HepG2 (cell line): ENCODE measurements around the gene PCGF3. TPM values are rescaled to one million over a fixed set of nuclear protein-coding genes. Genes with fewer than 3 reads are reported as not detected.

Experiments
- ATAC-seq: fragments of 200-7000 bp; cut with Tn5 transposase; 3 replicates; pipeline ENCODE4 v1.9.1; 2020; ENCODE audit warnings: mild to moderate bottlenecking, moderate library complexity
- BruUV-seq: library from RNA; stranded (reverse); fragments of 400-500 nt; replicated peaks from 2 replicates; lab custom pipeline; 2021; lab: Mats Ljungman, UMichigan
- CTCF ChIA-PET: fragments of 300-600 bp; formaldehyde crosslinking; extraction: SDS; loops from one replicate; lab custom pipeline; 2021; ENCODE audit warnings: low total read pairs, inconsistent platforms, low intra/inter-chr PET ratio; lab: Yijun Ruan, JAX
- POLR2A ChIA-PET: fragments of 350-600 bp; sonication (Branson Sonifier 250); formaldehyde crosslinking; loops from one replicate; lab custom pipeline; 2020; ENCODE audit warnings: antibody characterized with exemption, inconsistent platforms; lab: Yijun Ruan, JAX
- DNase-seq: peaks from one replicate; pipeline ENCODE4 v3.0.0-alpha.2; 2015; ENCODE audit warnings: low spot score
- FAIRE-seq: peaks from 3 replicates; lab custom pipeline; 2011; peaks lifted over from hg19 to GRCh38; lab: Jason Lieb, UNC
- H2AFZ ChIP-seq: one replicate; pipeline ENCODE4 v1.6.1; 2011; ENCODE audit warnings: low read length, inconsistent platforms
- H3K27ac ChIP-seq: fragments of 300-600 bp; 3 replicates; pipeline ENCODE4 v1.8.0; 2011; ENCODE audit warnings: mixed run types, mild to moderate bottlenecking, mixed read lengths, low read length, inconsistent platforms; ENCODE audit not compliant: insufficient read depth; ENCODE audit errors: extremely low read length
- H3K27me3 ChIP-seq, 2 experiments: fragments of 200-600 bp in 1 of 2; 2 replicates in 1 of 2; 3 replicates in 1 of 2; pipeline versions ENCODE4 v1.6.0 to v1.8.0; 2011; ENCODE audit warnings: low read length in 2 of 2, mild to moderate bottlenecking in 2 of 2, moderate library complexity in 2 of 2, inconsistent platforms in 1 of 2; ENCODE audit not compliant: insufficient read depth in 2 of 2, control insufficient read depth in 1 of 2
- H3K36me3 ChIP-seq, 2 experiments: fragments of 200-600 bp in 1 of 2; replicated peaks in 1 of 2; 2 replicates in 1 of 2; 3 replicates in 1 of 2; pipeline versions ENCODE4 v1.5.1 to v1.8.0; 2011; ENCODE audit warnings: low read length in 2 of 2, inconsistent platforms in 1 of 2; ENCODE audit not compliant: insufficient read depth in 2 of 2, control insufficient read depth in 1 of 2
- H3K4me1 ChIP-seq: 2 replicates; pipeline ENCODE4 v1.5.1; 2012; ENCODE audit warnings: low read length, inconsistent platforms; ENCODE audit not compliant: insufficient read depth
- H3K4me2 ChIP-seq: 2 replicates; pipeline ENCODE4 v1.6.0; 2011; ENCODE audit warnings: low read depth, low read length, inconsistent platforms
- H3K4me3 ChIP-seq, 3 experiments: fragments of 200-600 bp in 1 of 3; sonication (generic), shearing (Covaris generic) in 1 of 3; replicated peaks in 1 of 3; 2 replicates each; pipeline ENCODE4 v1.5.1; 2011 to 2016; ENCODE audit warnings: low read length in 3 of 3, inconsistent platforms in 2 of 3, low read depth in 2 of 3, mild to moderate bottlenecking in 2 of 3, control low read depth in 1 of 3, mixed read lengths in 1 of 3; ENCODE audit not compliant: insufficient read depth in 1 of 3
- H3K79me2 ChIP-seq: one replicate; pipeline ENCODE4 v1.6.1; 2011; ENCODE audit warnings: low read length, inconsistent platforms; ENCODE audit not compliant: insufficient read depth
- H3K9ac ChIP-seq: 2 replicates; pipeline ENCODE4 v1.6.0; 2011; ENCODE audit warnings: mild to moderate bottlenecking, low read depth, low read length, inconsistent platforms; ENCODE audit not compliant: insufficient read depth
- H3K9me3 ChIP-seq: 2 replicates; pipeline ENCODE4 v1.5.1; 2012; ENCODE audit warnings: mild to moderate bottlenecking, low read length
- H4K20me1 ChIP-seq: 2 replicates; pipeline ENCODE4 v1.6.0; 2011; ENCODE audit warnings: inconsistent platforms, mild to moderate bottlenecking, low read length, moderate library complexity; ENCODE audit not compliant: insufficient read depth
- HNRNPK ChIP-seq: fragments of 200-400 bp; formaldehyde crosslinking; IDR thresholded peaks from 2 replicates; pipeline ENCODE4 v1.6.1; 2018; ENCODE audit warnings: low read length, low read depth, moderate library complexity, mild to moderate bottlenecking; ENCODE audit not compliant: poor library complexity, severe bottlenecking
- KDM5B ChIP-seq: sonication (generic); formaldehyde crosslinking; IDR thresholded peaks from 2 replicates; pipeline ENCODE4 v1.4.0; 2020; ENCODE audit warnings: missing genetic modification reagents, mild to moderate bottlenecking, borderline replicate concordance
- MAFK ChIP-seq, 2 experiments: IDR thresholded peaks in 1 of 2; conservative IDR thresholded peaks in 1 of 2; 2 replicates each; pipeline ENCODE4 v1.6.1; 2011; ENCODE audit warnings: improper control_type of control experiment in 2 of 2, low read length in 2 of 2
- MTA3 ChIP-seq: sonication (generic); formaldehyde crosslinking; IDR thresholded peaks from 2 replicates; pipeline ENCODE4 v1.4.0; 2020; ENCODE audit warnings: missing genetic modification reagents
- MXI1 ChIP-seq: IDR thresholded peaks from 3 replicates; pipeline ENCODE4 v1.6.1; 2012; ENCODE audit warnings: low read depth, low read length, inconsistent platforms, borderline replicate concordance
- PRMT3 ChIP-seq: sonication (generic); formaldehyde crosslinking; IDR thresholded peaks from 2 replicates; pipeline ENCODE4 v1.8.1; 2022; ENCODE audit warnings: low read depth, mild to moderate bottlenecking, moderate library complexity, missing genetic modification reagents, borderline replicate concordance
- RNF2 ChIP-seq: fragments of 450-650 bp; conservative IDR thresholded peaks from 2 replicates; pipeline ENCODE4 v1.6.1; 2016; ENCODE audit warnings: low read depth
- SMAD1 ChIP-seq: sonication (generic); formaldehyde crosslinking; IDR thresholded peaks from 2 replicates; pipeline ENCODE4 v1.4.0; 2020; ENCODE audit warnings: missing genetic modification reagents, low read depth, mild to moderate bottlenecking, borderline replicate concordance
- XRCC5 ChIP-seq: fragments of 200-400 bp; formaldehyde crosslinking; optimal IDR thresholded peaks from 2 replicates; pipeline ENCODE3; 2017; ENCODE audit warnings: mild to moderate bottlenecking, low read length
- ZNF34 ChIP-seq: sonication (generic); formaldehyde crosslinking; IDR thresholded peaks from 2 replicates; pipeline ENCODE4 v1.4.0; 2020; ENCODE audit warnings: mild to moderate bottlenecking, missing genetic modification reagents, borderline replicate concordance
- ZNF343 ChIP-seq: sonication (generic); formaldehyde crosslinking; IDR thresholded peaks from 2 replicates; pipeline ENCODE4 v1.4.0; 2020; ENCODE audit warnings: mild to moderate bottlenecking, missing genetic modification reagents
- ZNF501 ChIP-seq: sonication (generic); formaldehyde crosslinking; IDR thresholded peaks from 2 replicates; pipeline ENCODE4 v1.5.1; 2020; ENCODE audit warnings: mild to moderate bottlenecking, moderate library complexity, missing genetic modification reagents
- WGBS: methylation state at CpG from one replicate; pipeline ENCODE4 v1.1.6; 2017; ENCODE audit warnings: low lambda C conversion rate; 5-methylcytosine and 5-hydroxymethylcytosine counted together
- in situ Hi-C: cut with HindIII; loops from 2 replicates; pipeline ENCODE4 v1.10.0; 2017; ENCODE audit warnings: low pct_unique_long_range_greater_than_20kb; ENCODE audit not compliant: extremely low pct_ligation_motif_present
- intact Hi-C: fragments of 100-400 bp; cut with micrococcal nuclease; formaldehyde crosslinking; loops from one replicate; pipeline ENCODE4 v1.10.0; 2022; ENCODE audit not compliant: unreplicated experiment
- polyA plus RNA-seq, 8 experiments: library from polyadenylated mRNA; depleted of rRNA in 3 of 8; stranded (reverse) in 7 of 8; unstranded in 1 of 8; fragments of >200 nt; fragmentation: Illumina TruSeq in 4 of 8; extraction: Trizol in 4 of 8; gene quantifications; 2 replicates each; pipeline versions ENCODE4 v1.2.1 to v1.2.3, GENCODE V29; 2011 to 2016; ENCODE audit warnings: low read depth in 4 of 8, missing spikeins in 1 of 8, mixed read lengths in 1 of 8; ENCODE audit not compliant: insufficient read depth in 1 of 8
- total RNA-seq, 5 experiments: library from RNA; depleted of rRNA; stranded (reverse); fragments of >200 nt; fragmentation: Illumina TruSeq; extraction: Trizol; gene quantifications; 2 replicates each; pipeline ENCODE4 v1.2.3, GENCODE V29; 2016; ENCODE audit warnings: low read depth in 1 of 5
- TF ChIP-seq, protein P1 (sequence below): sonication (generic); formaldehyde crosslinking; IDR thresholded peaks from 2 replicates; pipeline ENCODE4 v1.5.0; 2020; ENCODE audit warnings: mild to moderate bottlenecking, missing genetic modification reagents
- TF ChIP-seq, protein P2 (sequence below), 2 experiments: sonication (generic) in 1 of 2; formaldehyde crosslinking in 1 of 2; IDR thresholded peaks; 2 replicates each; pipeline versions ENCODE4 v1.6.1 to v1.9.0; 2014 to 2022; ENCODE audit warnings: antibody characterized with exemption in 1 of 2, borderline replicate concordance in 1 of 2, inconsistent platforms in 1 of 2, low read depth in 1 of 2, missing genetic modification reagents in 1 of 2

Gene PCGF3
- total and polyA plus RNA-seq, 2 of the 13 experiments (the other 11 are each of a cell fraction or from before 2014, with no cell fraction given) = 28.6 to 66.2 TPM

DNA sequence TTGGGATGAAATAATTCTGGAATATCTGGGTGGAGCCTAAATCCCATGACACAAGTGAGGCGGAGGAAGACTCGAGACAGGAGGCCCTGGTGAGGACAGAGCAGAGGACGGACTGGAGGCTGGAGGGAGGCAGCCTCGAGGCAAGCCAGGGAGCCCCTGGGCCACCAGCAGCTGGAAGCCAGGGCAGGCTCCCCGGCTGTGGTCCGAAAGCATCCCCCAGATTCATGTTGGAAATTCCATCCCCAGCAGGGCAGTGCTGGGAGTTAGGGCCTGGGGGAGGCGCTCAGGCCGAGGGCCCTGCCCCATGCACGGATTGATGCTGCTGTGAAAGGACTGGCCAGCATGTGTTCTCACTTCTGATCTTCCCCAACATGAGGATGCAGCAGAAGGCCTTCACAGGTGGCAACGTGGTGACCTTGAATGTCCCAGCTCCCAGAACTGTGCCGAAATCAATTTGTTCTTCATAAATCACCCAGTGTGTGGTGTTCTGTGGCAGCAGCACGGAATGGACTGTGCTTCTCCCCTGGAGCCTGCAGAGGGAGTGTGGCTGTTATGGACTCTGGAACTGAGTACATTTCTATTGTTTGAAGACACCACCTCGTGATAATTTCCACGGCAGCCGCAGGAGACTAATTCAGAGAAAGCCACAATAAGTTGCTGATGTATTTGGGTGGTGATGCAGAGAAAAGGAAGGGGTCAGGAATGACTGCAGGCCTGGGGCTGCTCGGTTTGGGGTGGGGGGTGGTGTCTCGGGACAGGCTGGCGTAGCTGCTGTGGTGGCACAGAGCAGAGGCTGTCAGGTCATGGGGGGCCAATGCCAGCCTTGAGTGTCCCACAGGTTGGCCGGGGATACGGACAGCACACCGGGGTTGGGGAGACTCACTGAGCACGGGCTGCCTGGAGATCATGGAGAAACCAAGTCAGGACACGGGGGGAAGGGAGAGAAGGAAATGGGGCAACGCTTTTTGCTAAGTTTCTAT is 56.9 kb downstream of the PCGF3 start:
- ChIA-PET CTCF (no interaction called here), POLR2A (no interaction called here)
- Histone ChIP-seq H2AFZ (no peak overlapping the region), H3K4me2 (no peak overlapping the region), H4K20me1 (peaks cover 10% of the 10 kb centered on the region; the same call in 1 of the 2 replicates), H3K79me2 (no peaks in the 10 kb centered on the region), H3K9me3 (no peaks in the 10 kb centered on the region), H3K36me3 (peaks cover 15 to 56% of the 10 kb centered on the region in 2 experiments), H3K4me1 (peaks cover 10% of the 10 kb centered on the region), H3K27me3 (no peaks in the 10 kb centered on the region), H3K27ac (peak overlapping the region; percentile 24), H3K9ac (no peak overlapping the region), H3K4me3 (no peak overlapping the region)
- in situ Hi-C loops (no loop called here), intact Hi-C loops (no loop called here)
- DNase-seq = peak; percentile 58
- ATAC-seq = peak; percentile 79
- BruUV-seq = no TSS peak
- peak; percentile 47 for FAIRE-seq
- 88% methylated on average over 19 of the region's 24 CpGs for WGBS
- TF ChIP-seq MAFK (conservative IDR thresholded peaks at IDR 0.05 in 1 of 2, IDR thresholded peaks at IDR 0.05 in 1 of 2; ENCODE audit: low read length in 2 of 2) (no peak), HNRNPK (no peak), SMAD1 (CRISPR knock-in tag) (no peak), ZNF343 (CRISPR knock-in tag) (no peak), PRMT3 (CRISPR knock-in tag) (no peak), MTA3 (no peak), MXI1 (no peak), ZNF34 (no peak), KDM5B (0 out of 2 replicates have a peak, but pooled peaks have one; percentile 29), XRCC5 (no peak), ZNF501 (CRISPR knock-in tag) (no peak), RNF2 (no peak)
- TF ChIP-seq, protein P1, sequence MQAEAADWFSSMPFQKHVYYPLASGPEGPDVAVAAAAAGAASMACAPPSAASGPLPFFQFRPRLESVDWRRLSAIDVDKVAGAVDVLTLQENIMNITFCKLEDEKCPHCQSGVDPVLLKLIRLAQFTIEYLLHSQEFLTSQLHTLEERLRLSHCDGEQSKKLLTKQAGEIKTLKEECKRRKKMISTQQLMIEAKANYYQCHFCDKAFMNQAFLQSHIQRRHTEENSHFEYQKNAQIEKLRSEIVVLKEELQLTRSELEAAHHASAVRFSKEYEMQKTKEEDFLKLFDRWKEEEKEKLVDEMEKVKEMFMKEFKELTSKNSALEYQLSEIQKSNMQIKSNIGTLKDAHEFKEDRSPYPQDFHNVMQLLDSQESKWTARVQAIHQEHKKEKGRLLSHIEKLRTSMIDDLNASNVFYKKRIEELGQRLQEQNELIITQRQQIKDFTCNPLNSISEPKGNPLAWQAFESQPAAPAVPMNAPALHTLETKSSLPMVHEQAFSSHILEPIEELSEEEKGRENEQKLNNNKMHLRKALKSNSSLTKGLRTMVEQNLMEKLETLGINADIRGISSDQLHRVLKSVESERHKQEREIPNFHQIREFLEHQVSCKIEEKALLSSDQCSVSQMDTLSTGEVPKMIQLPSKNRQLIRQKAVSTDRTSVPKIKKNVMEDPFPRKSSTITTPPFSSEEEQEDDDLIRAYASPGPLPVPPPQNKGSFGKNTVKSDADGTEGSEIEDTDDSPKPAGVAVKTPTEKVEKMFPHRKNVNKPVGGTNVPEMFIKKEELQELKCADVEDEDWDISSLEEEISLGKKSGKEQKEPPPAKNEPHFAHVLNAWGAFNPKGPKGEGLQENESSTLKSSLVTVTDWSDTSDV (CRISPR knock-in tag) = no peak
- TF ChIP-seq, protein P2, sequence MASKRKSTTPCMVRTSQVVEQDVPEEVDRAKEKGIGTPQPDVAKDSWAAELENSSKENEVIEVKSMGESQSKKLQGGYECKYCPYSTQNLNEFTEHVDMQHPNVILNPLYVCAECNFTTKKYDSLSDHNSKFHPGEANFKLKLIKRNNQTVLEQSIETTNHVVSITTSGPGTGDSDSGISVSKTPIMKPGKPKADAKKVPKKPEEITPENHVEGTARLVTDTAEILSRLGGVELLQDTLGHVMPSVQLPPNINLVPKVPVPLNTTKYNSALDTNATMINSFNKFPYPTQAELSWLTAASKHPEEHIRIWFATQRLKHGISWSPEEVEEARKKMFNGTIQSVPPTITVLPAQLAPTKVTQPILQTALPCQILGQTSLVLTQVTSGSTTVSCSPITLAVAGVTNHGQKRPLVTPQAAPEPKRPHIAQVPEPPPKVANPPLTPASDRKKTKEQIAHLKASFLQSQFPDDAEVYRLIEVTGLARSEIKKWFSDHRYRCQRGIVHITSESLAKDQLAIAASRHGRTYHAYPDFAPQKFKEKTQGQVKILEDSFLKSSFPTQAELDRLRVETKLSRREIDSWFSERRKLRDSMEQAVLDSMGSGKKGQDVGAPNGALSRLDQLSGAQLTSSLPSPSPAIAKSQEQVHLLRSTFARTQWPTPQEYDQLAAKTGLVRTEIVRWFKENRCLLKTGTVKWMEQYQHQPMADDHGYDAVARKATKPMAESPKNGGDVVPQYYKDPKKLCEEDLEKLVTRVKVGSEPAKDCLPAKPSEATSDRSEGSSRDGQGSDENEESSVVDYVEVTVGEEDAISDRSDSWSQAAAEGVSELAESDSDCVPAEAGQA (IDR thresholded peaks at IDR 0.05; ENCODE audit: low read depth) = no peak
- TF ChIP-seq, protein P2 (CRISPR knock-in tag; IDR thresholded peaks at IDR 0.05; ENCODE audit: borderline replicate concordance) = no peak
